HG02798 (cell line): ENCODE measurements around the gene KLHL13.
"Not testable (repeated sequence)": the region's sequence is repeated elsewhere in the genome, so short reads cannot be mapped to it uniquely, and the experiment has no call there.

ENCODE experiments used
- ATAC-seq: cut with Tn5 transposase; IDR thresholded peaks from one replicate; pipeline ENCODE4 v1.9.1; 2021; ENCODE audit warnings: mild to moderate bottlenecking; ENCODE audit not compliant: unreplicated experiment, poor library complexity

The KLHL13 gene

GRCh38 chrX:118100091-118100490 lies 16.5 kb downstream of the KLHL13 start:
- ATAC-seq, result no peak

- no peak for ATAC-seq
These were observed 28.5 kb downstream of the KLHL13 start for GRCh38 chrX:118088084-118088483.

- no peak for ATAC-seq
These were observed 42.4 kb downstream of the KLHL13 start for GRCh38 chrX:118074196-118074595.

- no peak for ATAC-seq
These were observed 49.6 kb downstream of the KLHL13 start for GRCh38 chrX:118066867-118067515.

- peak; percentile 73 for ATAC-seq
These were observed 53.6 kb downstream of the KLHL13 start for GRCh38 chrX:118062817-118063615.

GRCh38 chrX:118062048-118062789 lies 54.4 kb downstream of the KLHL13 start:
- peak; percentile 37 for ATAC-seq

GRCh38 chrX:118058924-118059323 lies 57.7 kb downstream of the KLHL13 start:
- no peak for ATAC-seq

- ATAC-seq, result no peak
These were observed 59.7 kb downstream of the KLHL13 start for GRCh38 chrX:118056870-118057269.

GRCh38 chrX:118049713-118050112 lies 66.9 kb downstream of the KLHL13 start:
- ATAC-seq, result no peak

GRCh38 chrX:118047446-118048186 lies 69.0 kb downstream of the KLHL13 start:
- no peak for ATAC-seq

- no peak for ATAC-seq
These were observed 77.0 kb downstream of the KLHL13 start for GRCh38 chrX:118039591-118039990.

- no peak for ATAC-seq
These were observed 77.8 kb downstream of the KLHL13 start for GRCh38 chrX:118038614-118039365.

GRCh38 chrX:118026631-118027030 lies 90.0 kb downstream of the KLHL13 start:
- no peak for ATAC-seq

GRCh38 chrX:118025226-118025625 lies 91.4 kb downstream of the KLHL13 start:
- no peak for ATAC-seq

GRCh38 chrX:118024482-118024881 lies 92.1 kb downstream of the KLHL13 start:
- ATAC-seq, result no peak

GRCh38 chrX:118022753-118023152 lies 93.9 kb downstream of the KLHL13 start:
- no peak for ATAC-seq

GRCh38 chrX:118016422-118016821 lies 100.2 kb downstream of the KLHL13 start:
- ATAC-seq, result no peak

- ATAC-seq, result not testable (repeated sequence)
These were observed 114.2 kb downstream of the KLHL13 start for GRCh38 chrX:118002417-118002816.

GRCh38 chrX:118000518-118000917 lies 116.1 kb downstream of the KLHL13 start:
- ATAC-seq, result no peak

- no peak for ATAC-seq
These were observed 118.4 kb downstream of the KLHL13 start for GRCh38 chrX:117998171-117998570.
